NK-92 (cell line): ENCODE measurements around the gene NR5A2.

ENCODE experiments used
- DNase-seq: peaks from one replicate; lab custom pipeline; 2025; ENCODE audit not compliant: unreplicated experiment; lab: John Stamatoyannopoulos, UW

Gene NR5A2

DNA sequence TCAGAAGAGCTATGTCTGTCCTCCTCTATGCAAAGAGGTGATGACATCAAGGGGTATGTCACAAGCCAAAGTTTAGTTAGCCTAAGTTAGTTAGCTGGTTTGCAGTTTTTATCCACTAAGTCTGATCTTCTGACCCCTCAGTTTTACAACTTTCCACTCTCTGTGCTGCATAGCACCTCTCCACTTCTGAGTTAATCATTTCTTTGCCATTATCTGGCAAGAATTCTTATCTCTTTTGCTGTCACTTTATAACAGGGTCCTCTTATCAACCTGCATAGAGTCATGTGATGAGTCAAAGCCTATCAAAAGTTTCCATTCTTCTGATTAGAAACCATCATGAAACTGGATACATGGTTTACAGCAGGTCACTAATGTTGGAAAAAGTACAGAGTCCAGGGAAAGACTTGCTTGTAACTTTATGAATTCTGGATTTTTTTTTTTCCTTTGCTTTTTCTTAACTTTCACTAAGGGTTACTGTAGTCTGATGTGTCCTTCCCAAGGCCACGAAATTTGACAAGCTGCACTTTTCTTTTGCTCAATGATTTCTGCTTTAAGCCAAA is at the start of gene NR5A2:
TSS of gene NR5A2 (plus strand) at position 447 of the 560 bp plus-strand sequence. CDS start 138 bp downstream, outside the sequence.
- no peak for DNase-seq

DNA sequence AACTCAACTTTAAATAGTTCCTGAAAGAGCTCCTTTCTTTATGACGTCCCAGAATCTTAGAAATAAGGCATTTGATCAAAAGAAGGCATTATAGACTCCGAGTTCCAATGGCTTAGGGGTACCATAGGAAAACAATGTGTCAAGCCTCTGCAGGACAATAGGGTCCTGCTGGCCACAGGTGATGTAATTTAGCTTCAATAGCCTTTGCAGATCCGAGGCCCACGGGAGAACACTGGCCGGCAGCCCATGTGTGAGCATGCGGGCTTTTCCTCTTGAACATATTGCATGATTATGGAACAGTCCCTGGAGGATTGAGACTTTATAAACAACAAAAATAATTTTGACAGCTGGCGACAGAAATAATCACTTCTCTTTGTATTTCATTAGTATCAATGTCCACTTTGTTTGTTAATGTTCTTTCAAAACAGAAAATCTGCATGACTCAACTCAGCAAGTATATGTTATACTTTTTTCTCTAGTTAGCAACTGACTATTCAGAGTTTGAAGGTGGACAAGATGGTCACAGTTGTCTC is 49.0 kb upstream of the NR5A2 start:
- DNase-seq: no peak

DNA sequence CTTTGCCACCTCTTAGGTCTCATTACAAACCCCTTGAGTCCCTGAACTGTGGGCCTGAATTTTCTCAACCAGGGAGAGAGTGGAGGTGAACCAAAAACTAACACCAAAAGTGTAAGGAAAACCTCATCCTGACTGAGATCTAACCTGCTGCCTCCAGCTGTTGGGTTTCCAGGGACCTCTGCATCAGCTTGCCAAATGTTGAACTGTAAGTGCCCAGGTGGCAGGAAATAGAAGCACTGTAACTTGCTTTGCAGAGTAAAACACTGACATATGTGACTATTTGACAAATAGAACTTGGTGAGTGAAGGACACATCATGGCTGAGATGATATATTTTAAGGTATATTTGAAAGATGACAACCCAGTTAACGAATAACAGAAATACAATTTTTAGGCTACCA is 48.4 kb upstream of the NR5A2 start:
- no peak for DNase-seq

DNA sequence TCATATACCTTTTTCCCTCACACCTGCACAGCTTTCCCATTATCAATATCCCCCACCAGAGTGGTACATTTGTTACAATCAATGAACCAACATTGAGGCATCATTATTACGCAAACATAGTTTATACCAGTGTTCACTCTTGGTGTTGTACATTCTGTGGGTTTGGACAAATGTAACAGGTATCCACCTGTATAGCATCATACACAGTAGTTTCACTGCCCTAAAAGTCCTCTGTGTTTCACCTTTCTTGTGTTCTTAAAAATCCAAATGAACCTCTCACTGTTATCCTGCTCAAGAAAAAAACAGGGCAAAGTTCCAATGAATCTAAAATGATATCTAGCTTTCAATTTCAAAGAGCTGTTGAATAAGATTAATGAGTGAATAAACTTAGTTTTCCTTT is 45.9 kb upstream of the NR5A2 start:
- DNase-seq: no peak

DNA sequence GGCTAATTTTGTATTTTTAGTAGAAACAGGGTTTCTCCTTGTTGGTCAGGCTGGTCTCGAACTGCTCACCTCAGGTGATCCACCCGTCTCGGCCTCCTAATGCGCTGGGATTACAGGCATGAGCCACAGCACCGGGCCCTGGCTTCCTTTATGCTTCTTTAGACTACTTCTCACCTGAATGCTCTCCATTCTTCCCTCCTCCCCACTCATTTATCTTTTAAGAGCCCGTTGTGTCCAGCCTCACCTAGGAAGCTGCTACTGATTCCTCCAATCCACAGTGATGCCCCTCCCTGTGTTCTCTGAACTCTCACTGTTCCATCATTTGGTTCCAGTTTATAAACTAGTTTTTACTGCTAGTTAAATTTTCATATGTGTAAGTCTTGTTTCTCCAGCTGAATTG is 44.9 kb upstream of the NR5A2 start:
- no peak for DNase-seq

DNA sequence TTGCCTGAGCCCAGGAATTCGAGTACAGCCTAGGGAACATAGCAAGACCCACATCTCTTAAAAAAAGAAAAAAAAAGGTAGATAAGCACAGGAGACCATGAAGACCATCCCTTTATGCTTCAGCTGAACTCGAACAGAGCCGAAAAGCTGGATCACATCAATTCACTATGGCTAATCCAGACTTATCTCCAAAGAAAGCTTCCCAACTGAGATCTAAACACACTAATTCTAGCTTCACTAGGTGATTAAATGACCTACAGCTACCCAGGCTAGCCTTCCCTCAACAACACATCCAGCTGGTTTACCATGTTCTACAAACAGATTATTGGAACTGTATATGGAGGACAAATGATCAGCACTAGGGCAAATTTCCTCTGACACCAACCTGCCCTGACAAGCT is 44.0 kb upstream of the NR5A2 start:
- no peak for DNase-seq

DNA sequence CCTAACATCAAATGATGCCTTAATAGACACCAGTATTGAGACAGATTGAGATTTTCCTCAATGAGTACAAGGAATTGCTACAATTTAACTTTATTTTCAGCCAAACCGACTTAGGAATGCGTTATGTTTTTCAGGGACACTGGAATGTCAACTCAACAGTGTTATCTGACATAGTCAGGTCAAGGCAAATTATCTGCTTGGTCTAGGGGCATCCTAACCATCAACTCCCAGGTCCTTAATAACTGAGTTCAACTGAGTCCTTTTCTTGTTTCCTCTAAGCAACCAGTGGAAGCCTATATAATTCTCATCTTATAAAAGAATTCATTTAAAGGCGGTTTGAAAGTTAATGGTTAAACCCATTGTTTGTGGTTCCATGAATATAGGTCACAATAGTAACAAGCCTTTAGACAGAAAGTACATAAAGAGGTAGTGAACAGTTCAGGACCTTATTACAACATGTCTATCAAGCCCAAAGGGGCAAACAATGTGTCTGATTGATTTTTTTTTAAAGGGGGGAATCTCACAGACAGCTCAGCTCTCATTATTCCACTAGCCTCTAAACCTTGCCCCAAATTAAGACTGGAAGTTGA is 32.3 kb upstream of the NR5A2 start:
- no peak for DNase-seq

DNA sequence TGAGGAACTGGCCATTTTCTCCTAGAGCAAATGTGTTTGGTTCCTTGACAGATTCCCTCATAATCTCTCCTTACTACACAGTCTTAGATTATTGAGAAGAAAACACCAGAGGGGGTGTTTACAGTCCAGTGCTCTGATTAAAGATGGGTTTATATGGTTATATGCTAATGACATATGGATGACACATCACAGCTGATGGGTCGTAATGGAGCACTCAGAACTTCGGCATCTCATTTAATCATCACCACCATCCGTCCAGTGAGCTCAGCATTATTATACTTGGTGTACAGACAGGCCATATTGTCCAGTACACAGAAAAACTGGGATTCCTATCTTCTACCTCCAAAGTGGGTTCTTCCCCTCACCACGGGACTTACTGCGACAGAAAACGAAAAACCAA is 22.3 kb upstream of the NR5A2 start:
- DNase-seq: no peak

DNA sequence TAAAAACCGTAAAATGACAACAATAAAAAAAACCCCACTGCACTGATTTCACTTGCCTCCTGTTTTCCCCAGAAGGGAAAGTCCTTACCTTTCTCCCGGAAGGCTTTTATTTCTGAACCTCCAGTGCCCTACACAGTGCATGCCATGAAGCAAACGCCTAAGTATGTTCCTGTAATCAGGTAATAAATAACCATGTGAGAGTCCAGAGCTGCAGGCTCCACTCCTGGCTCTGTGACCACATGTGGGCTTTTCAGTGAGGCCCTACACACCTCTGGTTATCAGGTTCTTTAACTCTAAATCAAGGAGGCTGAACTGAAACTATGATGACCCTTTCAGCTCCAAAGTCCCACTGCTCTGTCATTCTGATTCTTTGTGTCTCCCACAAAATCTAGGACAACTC is 20.8 kb upstream of the NR5A2 start:
- DNase-seq: no peak

DNA sequence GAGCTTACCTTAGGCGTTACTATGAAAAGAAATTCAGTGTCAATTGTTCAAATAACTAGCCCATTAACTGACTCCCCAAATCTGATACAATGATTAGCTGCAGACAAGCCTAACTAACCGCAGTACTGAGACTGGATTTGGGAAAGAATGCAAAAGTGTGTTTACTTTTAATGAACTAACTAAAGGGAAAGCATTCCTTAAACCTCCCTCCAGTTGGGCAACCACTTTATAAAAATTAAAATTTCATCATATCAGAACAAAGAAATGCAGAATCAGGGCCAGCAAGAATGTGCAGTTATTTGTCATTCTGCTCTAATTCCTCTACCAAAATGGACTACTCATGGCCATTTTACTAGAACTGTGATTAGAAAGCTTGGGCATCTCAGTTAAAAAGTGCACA is 11.7 kb upstream of the NR5A2 start:
- no peak for DNase-seq

DNA sequence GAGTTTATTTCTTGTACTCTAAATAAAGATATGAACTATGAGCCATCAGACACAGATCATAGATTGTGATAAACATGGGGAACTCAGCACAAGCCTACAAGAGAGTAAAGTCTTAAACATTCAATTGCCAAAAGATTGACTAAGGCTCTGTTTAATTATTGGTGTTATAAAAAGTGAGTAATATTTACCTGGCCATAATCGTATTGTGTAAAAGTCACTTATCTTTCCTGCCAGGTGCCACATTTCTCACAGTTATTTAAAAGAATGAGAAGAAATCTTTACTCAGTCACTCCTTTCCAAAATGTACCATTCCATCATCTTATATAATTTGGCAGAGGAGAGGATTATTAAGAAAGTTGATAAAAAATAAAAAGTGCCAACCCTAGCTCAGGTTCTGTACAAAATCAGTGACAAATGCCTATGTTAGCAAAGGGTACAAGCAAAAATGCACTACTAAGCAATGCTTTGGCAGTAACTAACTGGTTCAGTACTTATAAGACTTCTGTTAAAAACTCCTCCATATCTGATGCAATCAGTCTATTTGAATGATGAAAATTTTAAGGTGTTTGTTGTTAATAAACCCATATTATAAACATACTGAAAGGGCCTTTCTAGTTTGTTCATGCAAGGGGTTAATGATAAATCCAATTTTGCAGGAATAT is 5.8 kb upstream of the NR5A2 start:
- DNase-seq: no peak

DNA sequence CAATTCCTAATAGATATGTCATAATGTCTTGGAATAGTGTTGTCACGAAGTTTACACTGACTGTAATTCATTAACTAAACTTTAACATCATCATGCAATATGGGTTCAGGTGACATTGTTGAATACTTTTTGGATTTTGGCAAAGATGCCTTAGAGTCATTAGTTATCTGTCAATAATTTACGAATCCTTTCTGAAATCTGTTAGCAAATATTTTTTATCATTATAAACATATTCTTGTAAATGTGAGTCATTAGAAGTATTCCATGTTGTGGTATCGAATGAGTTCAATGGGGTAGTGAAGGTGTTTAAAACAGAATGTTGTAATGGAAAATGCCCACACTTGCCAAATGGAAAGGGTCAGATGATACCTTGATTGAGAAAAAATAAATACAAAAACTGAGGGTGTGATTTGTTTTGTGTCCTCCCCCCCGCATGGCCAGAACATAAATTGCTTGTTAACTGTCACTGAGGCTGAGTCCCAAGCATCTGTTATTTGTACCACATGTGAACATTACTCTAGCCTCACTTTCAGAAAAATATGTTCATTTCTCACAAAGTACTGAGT is 5.2 kb upstream of the NR5A2 start:
- DNase-seq: no peak

DNA sequence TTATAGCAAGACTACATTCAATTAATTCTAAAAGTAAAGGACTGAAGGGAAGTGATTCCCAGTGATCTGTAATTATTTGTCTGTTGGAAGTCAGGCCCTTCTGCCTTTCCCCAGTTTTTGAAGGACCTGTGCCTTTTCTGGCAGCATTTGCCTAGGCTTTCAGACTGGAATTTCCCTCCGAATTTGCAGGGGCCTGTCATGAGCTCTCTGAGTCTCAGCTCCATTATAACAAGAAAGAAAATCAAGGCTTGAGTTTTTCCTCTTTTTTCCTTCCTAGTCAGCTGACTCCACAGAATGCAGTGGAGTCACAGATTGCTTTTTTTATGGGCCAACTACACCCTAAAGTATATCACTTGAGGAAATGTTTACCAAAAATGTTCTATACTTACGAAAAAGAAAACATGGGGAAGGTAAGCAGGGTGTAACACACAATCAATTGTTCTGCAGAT is 1.1 kb downstream of the NR5A2 start:
- DNase-seq: no peak

DNA sequence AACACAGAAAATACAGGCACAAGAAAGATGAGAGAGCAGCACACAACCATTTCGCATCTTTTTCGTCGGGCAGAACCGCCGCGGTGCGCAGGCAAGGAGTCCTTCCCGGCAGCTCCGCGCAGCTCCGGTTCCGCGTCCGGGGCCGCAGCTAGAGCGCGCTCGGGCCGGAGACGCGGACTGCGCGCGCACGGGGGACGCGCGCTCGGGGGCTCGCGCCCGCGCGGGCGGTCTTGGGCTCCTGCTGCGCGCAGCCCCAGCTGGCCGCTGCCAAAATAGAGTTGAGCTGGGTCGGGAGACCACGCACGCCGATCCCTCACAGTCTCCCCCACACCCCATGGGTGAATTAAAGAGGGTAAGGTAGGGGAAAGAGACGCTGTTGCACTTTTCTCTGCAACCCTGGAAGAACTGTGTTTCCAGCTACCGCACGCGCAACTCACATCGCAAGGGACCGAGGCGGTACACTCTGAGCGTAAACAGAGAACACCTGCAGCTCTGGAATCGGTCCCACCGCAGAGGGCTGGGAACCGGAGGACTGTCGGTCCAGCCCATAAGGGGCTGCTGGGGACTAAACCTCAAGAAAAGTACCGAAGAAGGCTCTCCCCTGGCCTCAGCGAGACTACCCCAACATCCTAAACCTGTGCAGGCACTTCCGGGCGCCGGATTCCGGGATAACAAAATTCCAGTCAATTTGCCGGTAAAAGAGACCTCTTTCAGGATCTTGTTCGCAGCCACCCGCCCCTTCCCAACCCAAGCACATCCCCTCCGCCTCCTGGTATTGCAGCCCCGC is 1.7 kb downstream of the NR5A2 start:
- DNase-seq: no peak

DNA sequence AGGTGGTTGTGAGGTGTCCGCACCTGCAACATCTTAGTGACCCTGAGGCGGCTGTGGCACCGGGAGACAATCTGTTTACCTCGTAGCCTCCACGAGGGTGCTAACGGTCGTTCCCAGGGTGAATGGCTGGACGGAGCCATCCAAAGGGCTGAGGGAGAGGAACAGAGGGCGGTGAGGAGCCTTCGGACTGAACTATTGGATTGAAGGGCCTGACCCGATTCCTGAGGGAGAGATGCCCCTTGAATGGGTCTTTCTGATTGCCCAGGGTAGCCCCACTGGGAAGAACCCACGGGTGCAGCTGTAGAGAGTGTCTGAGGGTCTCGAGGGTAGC is 2.3 kb downstream of the NR5A2 start:
- DNase-seq: no peak

DNA sequence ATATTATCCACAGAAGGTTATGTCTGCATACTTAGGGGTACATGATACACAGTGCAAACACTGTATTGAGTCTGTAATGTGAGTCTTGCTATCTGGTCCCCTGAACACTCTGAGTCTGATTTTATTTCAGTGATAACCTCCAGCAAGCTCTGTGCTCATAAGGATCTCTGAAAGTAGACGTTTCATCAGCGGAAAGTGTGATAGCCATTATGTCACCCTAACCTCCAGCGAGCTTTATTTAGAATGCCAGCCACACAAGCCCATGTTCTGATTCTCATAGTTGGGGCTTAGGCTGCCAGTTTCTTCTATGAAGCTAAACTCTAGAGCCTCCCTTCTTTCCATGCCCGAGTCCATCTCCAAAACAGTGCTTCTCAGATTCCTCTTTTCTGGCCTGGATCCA is 3.3 kb downstream of the NR5A2 start:
- DNase-seq: no peak

DNA sequence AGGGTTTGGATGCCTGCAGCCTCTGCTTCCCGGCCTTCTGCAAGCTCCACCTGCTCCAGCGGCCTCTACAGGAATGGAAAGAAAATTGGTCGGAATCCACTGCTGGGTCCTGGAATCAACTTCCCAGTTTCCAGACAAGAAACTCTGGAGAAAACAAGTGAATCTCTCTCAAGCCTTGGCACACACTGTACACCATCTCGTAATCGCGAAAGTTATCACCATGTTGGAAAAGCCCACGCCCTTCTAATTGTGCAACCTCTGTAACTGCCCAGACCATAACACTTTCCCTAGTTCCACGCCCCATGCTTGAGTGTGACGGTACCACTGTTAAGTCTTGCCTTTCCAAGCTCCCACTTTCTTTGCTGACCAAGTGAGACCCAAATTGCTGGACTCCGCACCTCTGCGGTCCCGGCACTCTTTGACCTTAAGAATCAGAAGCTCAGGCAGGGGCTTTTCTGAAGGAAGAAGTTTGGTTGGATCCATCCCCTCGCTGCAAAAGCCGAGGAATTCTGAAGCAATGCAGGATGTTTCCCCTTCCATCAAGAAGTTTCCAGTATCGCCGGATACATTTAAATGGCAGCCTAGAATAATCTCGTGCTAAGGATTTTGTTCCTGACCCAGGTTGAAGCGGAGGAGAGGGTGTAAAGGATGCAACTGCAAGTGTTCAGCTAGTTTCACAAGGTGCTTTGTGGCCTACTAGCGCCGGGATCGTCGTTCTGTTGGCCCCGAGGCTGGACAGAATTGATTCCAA is 6.2 kb downstream of the NR5A2 start:
- DNase-seq: no peak

DNA sequence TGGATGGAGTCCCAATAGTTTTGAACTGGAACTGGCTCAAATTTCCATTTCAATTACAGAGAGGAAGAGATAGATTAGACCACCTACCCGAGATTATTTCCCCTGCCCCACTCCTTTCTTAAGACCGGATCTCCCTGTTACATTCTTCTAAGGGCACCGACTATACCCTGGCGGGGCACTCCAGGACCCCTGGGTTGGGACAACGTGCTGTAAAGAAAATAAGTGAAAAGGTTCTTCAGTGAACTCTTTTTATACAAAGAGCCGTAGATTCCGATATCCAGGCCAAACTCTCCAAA is 6.7 kb downstream of the NR5A2 start:
- no peak for DNase-seq

DNA sequence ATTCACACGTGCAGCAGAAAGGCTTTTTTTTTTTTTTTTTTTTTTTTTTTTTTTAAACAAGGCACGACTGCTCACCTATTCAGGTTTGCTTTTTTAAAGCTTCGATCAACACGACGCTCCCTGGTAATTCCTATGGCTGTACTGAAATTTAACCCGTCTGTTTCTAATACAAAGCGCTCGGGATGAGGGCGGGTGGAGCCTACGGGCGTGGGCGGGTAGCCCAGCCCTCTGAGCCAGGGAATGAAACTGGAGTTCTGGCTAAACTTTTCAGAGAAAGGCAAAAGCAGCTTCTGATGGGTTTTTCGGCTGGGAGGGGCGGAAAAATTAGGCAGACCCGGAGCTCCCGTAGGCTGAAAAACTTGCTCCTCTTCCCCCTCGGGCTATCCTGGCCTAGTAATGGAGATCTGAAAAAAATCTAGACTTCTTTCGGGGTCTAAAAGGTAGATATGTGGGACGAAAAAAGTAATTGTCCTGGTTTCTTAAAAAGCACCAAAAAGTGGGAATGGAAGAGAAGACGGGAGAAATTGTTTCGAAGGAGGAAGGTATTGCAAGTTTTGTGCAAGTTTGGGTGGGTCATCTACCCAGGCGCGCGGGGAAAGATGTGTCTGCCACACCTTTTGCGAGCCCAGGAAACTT is 7.4 kb downstream of the NR5A2 start:
- no peak for DNase-seq

DNA sequence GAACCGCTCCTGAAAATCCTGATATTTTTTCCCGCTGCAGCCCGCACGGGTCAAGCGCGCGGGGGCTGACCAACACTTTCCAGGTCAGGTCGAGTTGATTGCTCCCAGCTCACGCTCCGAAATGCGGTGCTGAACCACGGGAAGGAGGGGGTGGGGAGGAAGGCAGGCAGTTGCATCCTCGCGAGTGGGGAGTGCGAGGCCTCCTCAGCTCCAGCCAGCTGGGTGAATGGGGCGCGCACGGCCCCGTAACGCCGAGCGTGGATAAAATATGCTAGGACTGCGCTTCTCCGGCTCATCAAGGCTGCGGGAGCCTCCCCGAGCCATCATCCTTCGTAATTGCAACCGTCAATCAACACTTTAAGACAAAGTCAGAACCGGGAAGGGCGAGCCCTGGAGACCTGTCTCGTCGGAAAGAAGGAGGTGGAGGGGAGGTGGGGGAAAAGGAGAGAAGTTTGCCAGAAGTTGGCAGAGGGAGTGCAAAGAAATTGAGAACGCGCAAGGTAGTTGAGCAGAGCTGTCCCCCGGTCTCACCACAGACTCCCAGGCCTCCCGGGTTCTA is 8.0 kb downstream of the NR5A2 start:
- DNase-seq: no peak
